ENCODE results near the gene EXOC6B.
"Not testable (repeated sequence)": the region's sequence is repeated elsewhere in the genome, so short reads cannot be mapped to it uniquely, and the experiment has no call there.

DNA sequence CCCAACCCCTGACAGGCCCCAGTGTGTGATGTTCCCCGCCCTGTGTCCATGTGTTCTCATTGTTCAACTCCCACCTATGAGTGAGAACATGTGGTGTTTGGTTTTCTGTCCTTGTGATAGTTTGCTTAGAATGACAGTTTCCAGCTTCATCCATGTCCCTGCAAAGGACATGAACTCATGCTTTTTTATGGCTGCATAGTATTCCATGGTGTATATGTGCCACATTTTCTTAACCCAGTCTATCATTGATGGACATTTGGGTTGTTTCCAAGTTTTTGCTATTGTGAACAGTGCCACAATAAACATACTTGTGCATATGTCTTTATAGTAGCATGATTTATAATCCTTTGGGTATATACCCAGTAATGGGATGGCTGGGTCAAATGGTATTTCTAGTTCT, 270.9 kb downstream of the EXOC6B start:
- not testable (repeated sequence) for TF ChIP-seq YY1 (IDR thresholded peaks at IDR 0.05; ENCODE audit: insufficient read depth, insufficient read length); SUZ12 (IDR thresholded peaks at IDR 0.05; ENCODE audit: extremely low read depth, insufficient read depth, insufficient read length); ZNF274 (IDR thresholded peaks at IDR 0.05; ENCODE audit: low read depth, low read length)

All from NT2/D1 (cell line).